PC-9 (cell line): ENCODE measurements around the gene OR5D18.

Experiments
- EZH2 ChIP-seq: fragments of 200-600 bp; sonication (generic); IDR thresholded peaks from 2 replicates; pipeline ENCODE4 v1.8.0; 2017; ENCODE audit warnings: antibody characterized with exemption, low read depth
- TF ChIP-seq, protein P1 (sequence below): fragments of 200-600 bp; sonication (generic); conservative IDR thresholded peaks from 2 replicates; pipeline ENCODE4 v1.6.1; 2017; ENCODE audit warnings: mixed run types, antibody characterized with exemption, mild to moderate bottlenecking, moderate library complexity

DNA sequence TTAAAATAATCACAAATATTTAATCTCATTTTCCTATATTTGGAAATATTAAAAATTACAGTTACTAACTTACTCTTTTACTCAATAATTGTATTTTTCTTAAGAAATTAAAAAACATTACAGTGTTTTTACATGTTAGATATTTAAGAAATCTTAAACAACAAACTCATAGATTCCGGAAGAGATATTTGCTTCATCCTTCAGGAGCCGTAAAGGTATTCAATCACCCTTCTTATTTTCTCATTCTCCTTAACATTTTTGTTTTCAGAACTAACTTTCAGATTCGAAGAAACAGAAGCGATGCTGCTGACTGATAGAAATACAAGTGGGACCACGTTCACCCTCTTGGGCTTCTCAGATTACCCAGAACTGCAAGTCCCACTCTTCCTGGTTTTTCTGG is at the start of gene OR5D18:
- TF ChIP-seq, protein P1, sequence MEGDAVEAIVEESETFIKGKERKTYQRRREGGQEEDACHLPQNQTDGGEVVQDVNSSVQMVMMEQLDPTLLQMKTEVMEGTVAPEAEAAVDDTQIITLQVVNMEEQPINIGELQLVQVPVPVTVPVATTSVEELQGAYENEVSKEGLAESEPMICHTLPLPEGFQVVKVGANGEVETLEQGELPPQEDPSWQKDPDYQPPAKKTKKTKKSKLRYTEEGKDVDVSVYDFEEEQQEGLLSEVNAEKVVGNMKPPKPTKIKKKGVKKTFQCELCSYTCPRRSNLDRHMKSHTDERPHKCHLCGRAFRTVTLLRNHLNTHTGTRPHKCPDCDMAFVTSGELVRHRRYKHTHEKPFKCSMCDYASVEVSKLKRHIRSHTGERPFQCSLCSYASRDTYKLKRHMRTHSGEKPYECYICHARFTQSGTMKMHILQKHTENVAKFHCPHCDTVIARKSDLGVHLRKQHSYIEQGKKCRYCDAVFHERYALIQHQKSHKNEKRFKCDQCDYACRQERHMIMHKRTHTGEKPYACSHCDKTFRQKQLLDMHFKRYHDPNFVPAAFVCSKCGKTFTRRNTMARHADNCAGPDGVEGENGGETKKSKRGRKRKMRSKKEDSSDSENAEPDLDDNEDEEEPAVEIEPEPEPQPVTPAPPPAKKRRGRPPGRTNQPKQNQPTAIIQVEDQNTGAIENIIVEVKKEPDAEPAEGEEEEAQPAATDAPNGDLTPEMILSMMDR = no peak
- no peak for TF ChIP-seq EZH2
